ENCODE measurements around the gene VTI1A.

VTI1A gene

DNA sequence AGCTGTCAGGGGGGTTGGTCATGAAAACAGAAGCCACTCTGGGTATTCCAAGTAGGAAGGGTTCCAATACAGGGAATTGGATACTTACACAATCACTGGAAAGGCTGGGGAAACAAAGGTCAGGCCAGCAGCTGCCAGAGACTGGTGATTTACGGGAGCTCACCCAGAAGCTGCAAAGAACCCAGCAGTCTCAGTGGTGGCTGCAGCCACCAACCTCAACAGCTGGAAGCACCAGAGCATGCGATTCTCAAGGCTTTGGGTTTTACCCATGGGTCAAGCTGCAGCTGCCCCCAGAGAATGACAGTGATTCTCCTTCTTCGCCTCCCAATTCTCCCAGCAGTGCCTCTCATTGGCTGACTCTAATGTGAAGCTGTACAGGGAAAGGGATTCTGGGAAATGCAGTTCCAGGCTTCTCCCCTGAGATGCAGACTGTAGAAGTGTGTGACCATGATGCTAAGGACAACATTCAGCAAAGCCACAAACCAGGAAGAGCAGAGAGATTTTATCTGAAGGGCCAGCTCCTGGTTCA, 395.9 kb downstream of the VTI1A start:
- H3K4me1 ChIP-seq (ENCODE audit: insufficient read depth, low read length, poor library complexity, severe bottlenecking): peaks cover 7% of the 10 kb centered on the region
- H3K9ac ChIP-seq (ENCODE audit: low read depth, low read length, poor library complexity, severe bottlenecking): no peak overlapping the region
- H3K9me2 ChIP-seq (replicated peaks; ENCODE audit: low read depth, low read length): no peaks in the 10 kb centered on the region
- H3F3A ChIP-seq (ENCODE audit: low read depth): no peaks in the 10 kb centered on the region
- H3K4me3 ChIP-seq (ENCODE audit: low read length, poor library complexity, severe bottlenecking): no peak overlapping the region
- H3K36me3 ChIP-seq (ENCODE audit: insufficient read depth, low read length): no peaks in the 10 kb centered on the region
- no peak overlapping the region for H2AFZ ChIP-seq (ENCODE audit: low read length)
- TF ChIP-seq EZH2phosphoT487 (IDR thresholded peaks at IDR 0.05; ENCODE audit: borderline replicate concordance): no peak
- TF ChIP-seq, protein P1, sequence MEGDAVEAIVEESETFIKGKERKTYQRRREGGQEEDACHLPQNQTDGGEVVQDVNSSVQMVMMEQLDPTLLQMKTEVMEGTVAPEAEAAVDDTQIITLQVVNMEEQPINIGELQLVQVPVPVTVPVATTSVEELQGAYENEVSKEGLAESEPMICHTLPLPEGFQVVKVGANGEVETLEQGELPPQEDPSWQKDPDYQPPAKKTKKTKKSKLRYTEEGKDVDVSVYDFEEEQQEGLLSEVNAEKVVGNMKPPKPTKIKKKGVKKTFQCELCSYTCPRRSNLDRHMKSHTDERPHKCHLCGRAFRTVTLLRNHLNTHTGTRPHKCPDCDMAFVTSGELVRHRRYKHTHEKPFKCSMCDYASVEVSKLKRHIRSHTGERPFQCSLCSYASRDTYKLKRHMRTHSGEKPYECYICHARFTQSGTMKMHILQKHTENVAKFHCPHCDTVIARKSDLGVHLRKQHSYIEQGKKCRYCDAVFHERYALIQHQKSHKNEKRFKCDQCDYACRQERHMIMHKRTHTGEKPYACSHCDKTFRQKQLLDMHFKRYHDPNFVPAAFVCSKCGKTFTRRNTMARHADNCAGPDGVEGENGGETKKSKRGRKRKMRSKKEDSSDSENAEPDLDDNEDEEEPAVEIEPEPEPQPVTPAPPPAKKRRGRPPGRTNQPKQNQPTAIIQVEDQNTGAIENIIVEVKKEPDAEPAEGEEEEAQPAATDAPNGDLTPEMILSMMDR (conservative IDR thresholded peaks at IDR 0.05; ENCODE audit: low read length): no peak
- H3K27me3 ChIP-seq (ENCODE audit: insufficient read depth, low read length, poor library complexity, severe bottlenecking): no peaks in the 10 kb centered on the region
- H3K9me3 ChIP-seq (ENCODE audit: insufficient read depth, low read depth, low read length): no peaks in the 10 kb centered on the region
- no peaks in the 10 kb centered on the region for H3K79me2 ChIP-seq (ENCODE audit: insufficient read depth, low read length)
- no peaks in the 10 kb centered on the region for H4K20me1 ChIP-seq (ENCODE audit: insufficient read depth, low read length, poor library complexity, severe bottlenecking)
- H3K4me2 ChIP-seq (ENCODE audit: low read depth, low read length, poor library complexity, severe bottlenecking): no peak overlapping the region

DNA sequence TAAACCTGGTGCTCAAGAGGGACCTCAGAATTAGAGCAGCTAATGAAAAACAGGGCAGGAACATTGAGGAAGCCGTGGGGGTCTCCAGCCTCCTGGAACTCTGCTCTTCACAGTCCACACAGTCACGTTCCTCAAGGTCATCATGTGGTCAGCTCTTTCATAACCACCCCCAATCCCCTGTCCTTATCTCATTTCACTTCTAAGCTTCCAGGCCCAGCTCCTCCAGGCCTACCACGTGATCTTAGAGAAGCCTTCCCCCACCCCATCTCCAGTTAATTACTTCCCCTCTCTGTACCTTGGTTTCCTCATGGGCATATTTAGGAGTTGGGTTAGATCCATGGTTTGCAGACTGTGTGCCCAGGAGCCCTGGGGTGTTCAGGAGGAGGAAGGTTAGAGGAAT, 396.6 kb downstream of the VTI1A start:
- H3K9ac ChIP-seq (ENCODE audit: low read depth, low read length, poor library complexity, severe bottlenecking): no peak overlapping the region
- no peak overlapping the region for H2AFZ ChIP-seq (ENCODE audit: low read length)
- H3F3A ChIP-seq (ENCODE audit: low read depth): no peaks in the 10 kb centered on the region
- H3K9me2 ChIP-seq (replicated peaks; ENCODE audit: low read depth, low read length): no peaks in the 10 kb centered on the region
- H3K4me3 ChIP-seq (ENCODE audit: low read length, poor library complexity, severe bottlenecking): no peak overlapping the region
- H3K9me3 ChIP-seq (ENCODE audit: insufficient read depth, low read depth, low read length): no peaks in the 10 kb centered on the region
- H3K79me2 ChIP-seq (ENCODE audit: insufficient read depth, low read length): no peaks in the 10 kb centered on the region
- H3K4me2 ChIP-seq (ENCODE audit: low read depth, low read length, poor library complexity, severe bottlenecking): no peak overlapping the region
- no peaks in the 10 kb centered on the region for H3K36me3 ChIP-seq (ENCODE audit: insufficient read depth, low read length)
- no peaks in the 10 kb centered on the region for H3K27me3 ChIP-seq (ENCODE audit: insufficient read depth, low read length, poor library complexity, severe bottlenecking)
- H3K4me1 ChIP-seq (ENCODE audit: insufficient read depth, low read length, poor library complexity, severe bottlenecking): peaks cover 7% of the 10 kb centered on the region
- TF ChIP-seq EZH2phosphoT487 (IDR thresholded peaks at IDR 0.05; ENCODE audit: borderline replicate concordance): no peak
- TF ChIP-seq, protein P1 (conservative IDR thresholded peaks at IDR 0.05; ENCODE audit: low read length): no peak
- no peaks in the 10 kb centered on the region for H4K20me1 ChIP-seq (ENCODE audit: insufficient read depth, low read length, poor library complexity, severe bottlenecking)

DNA sequence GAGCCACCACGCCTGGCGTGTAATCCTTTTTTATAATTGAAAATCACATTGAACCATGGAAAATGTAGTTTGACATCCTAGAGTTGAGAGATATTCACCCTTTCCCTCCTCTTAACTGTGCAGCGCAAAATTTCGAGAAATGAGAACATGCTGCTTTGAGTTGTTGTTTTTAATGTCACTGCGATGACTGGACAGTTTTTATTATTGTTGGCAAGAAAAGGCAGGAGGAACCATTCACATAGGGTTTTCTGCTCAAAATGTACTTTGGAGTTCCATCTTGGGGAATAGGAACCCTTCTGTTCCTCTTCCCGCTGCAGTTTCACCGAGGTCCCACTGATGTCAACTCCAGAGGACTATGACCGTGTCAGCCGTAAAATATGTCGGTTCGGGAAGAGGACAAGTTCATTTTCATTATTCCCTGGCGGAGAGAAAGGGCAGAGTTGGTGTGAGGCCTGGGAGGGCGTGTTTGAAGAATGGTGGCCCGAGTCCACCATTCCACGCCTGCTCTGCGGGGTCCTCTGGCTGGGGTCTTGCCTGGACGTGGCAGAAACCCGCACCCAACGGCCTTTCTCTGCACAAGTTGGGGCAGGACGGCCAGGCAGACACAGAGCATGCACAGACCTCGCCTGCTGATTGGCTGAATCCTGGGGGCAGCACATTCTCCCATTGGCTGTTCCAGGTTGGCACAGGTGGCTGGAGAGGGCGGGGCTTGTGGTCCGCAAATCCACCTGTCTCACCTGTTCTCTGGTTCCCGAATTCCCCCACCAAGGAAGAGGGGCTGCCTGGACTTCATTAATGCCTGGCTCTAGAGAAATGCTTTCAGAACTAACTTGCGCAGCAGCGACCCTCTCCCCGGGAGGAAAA, 397.9 kb downstream of the VTI1A start:
- peaks cover 7% of the 10 kb centered on the region for H3K4me1 ChIP-seq (ENCODE audit: insufficient read depth, low read length, poor library complexity, severe bottlenecking)
- H3K9ac ChIP-seq (ENCODE audit: low read depth, low read length, poor library complexity, severe bottlenecking): no peak overlapping the region
- no peak for TF ChIP-seq EZH2phosphoT487 (IDR thresholded peaks at IDR 0.05; ENCODE audit: borderline replicate concordance)
- TF ChIP-seq, protein P1 (conservative IDR thresholded peaks at IDR 0.05; ENCODE audit: low read length): no peak
- H3F3A ChIP-seq (ENCODE audit: low read depth): no peaks in the 10 kb centered on the region
- H3K4me3 ChIP-seq (ENCODE audit: low read length, poor library complexity, severe bottlenecking): no peak overlapping the region
- no peaks in the 10 kb centered on the region for H3K79me2 ChIP-seq (ENCODE audit: insufficient read depth, low read length)
- H3K9me2 ChIP-seq (replicated peaks; ENCODE audit: low read depth, low read length): no peaks in the 10 kb centered on the region
- no peaks in the 10 kb centered on the region for H4K20me1 ChIP-seq (ENCODE audit: insufficient read depth, low read length, poor library complexity, severe bottlenecking)
- no peaks in the 10 kb centered on the region for H3K9me3 ChIP-seq (ENCODE audit: insufficient read depth, low read depth, low read length)
- H3K4me2 ChIP-seq (ENCODE audit: low read depth, low read length, poor library complexity, severe bottlenecking): no peak overlapping the region
- H2AFZ ChIP-seq (ENCODE audit: low read length): no peak overlapping the region
- H3K36me3 ChIP-seq (ENCODE audit: insufficient read depth, low read length): no peaks in the 10 kb centered on the region
- H3K27me3 ChIP-seq (ENCODE audit: insufficient read depth, low read length, poor library complexity, severe bottlenecking): no peaks in the 10 kb centered on the region

Measured in Loucy (cell line).